ENCODE measurements around the gene TP53AIP1. TPM values are rescaled to one million over a fixed set of nuclear protein-coding genes. Genes with fewer than 3 reads are reported as not detected.

Gene TP53AIP1
- total RNA-seq, 1 donor from 2014 or later = not detected

DNA sequence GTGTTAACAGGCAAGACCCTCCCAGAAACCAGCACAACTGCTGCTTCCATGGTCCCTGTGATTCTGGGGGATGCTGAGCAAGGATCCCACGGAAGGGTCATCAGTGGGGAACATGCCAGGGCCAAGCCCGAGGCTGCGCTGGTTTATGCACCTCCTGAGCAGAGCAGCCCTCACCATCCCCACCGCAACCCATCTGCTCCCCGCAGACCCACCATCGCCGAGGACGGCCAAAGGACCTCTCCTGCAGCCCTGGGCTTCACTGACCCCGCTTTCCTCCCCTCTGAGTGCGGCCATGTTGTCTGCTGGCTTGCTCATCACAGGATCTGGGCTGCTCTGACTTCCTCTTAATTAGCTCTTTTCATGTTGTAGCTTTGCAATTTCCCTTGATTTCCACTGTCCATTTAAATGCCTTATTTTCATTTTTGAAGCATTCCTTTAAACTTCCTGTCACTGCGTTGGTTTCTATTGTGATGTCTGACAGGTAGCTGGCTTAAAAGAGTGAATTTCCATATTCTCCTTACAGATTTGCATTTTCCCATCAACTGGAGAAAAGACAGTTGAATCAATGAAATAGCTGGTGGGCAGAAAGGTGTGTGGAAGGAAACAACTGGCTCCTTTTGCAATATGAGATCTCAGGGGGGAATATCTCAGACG, 14.9 kb downstream of the TP53AIP1 start:
- Histone ChIP-seq H3K36me3 (ENCODE audit: control insufficient read depth, insufficient read depth, low read length) (no peaks in the 10 kb centered on the region), H3K4me3 (ENCODE audit: low read depth, low read length) (no peak overlapping the region), H3K27me3 (ENCODE audit: control insufficient read depth, insufficient read depth, low read length) (peaks cover 14% of the 10 kb centered on the region)
- no peak for DNase-seq (ENCODE audit: low read depth)
- TF ChIP-seq, protein P1, sequence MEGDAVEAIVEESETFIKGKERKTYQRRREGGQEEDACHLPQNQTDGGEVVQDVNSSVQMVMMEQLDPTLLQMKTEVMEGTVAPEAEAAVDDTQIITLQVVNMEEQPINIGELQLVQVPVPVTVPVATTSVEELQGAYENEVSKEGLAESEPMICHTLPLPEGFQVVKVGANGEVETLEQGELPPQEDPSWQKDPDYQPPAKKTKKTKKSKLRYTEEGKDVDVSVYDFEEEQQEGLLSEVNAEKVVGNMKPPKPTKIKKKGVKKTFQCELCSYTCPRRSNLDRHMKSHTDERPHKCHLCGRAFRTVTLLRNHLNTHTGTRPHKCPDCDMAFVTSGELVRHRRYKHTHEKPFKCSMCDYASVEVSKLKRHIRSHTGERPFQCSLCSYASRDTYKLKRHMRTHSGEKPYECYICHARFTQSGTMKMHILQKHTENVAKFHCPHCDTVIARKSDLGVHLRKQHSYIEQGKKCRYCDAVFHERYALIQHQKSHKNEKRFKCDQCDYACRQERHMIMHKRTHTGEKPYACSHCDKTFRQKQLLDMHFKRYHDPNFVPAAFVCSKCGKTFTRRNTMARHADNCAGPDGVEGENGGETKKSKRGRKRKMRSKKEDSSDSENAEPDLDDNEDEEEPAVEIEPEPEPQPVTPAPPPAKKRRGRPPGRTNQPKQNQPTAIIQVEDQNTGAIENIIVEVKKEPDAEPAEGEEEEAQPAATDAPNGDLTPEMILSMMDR (IDR thresholded peaks at IDR 0.05; ENCODE audit: insufficient read depth, low read length, poor library complexity, severe bottlenecking) = no peak

GRCh38 chr11:128927108-128927461, 15.6 kb downstream of the TP53AIP1 start:
- H3K27me3 ChIP-seq (ENCODE audit: control insufficient read depth, insufficient read depth, low read length) = peaks cover 11% of the 10 kb centered on the region

DNA sequence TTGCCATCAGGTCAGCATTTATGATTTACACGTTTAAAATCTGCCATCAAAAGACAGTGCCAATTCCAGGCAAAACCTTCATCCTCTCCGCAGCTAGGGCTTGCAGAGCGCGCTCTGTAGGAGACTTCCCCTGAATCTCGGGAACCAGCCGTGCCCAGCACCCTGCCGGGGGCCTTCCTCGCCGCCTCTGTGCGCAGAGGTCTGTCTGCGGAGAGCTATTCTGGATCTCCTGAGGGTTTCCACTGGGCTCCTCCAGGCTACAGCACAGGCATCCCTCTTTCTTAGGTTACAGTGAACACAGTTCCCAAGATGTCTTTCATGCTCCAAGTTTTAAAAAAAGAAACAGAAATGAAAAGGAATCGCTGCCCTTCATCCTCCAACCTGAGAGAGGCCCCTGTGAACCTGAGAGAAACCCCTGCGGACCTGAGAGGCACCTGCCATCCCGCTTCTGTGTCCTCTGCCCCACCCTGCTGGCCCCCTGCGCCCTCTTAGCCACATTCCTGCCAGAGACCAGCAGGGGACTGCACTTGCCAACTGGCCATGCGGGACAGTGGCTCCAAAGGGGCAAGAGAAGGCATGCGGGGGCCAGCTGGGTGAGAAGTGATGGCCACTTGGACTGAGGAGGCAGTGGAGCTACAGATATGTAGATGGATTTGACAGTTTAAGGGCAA, 16.1 kb downstream of the TP53AIP1 start:
- TF ChIP-seq, protein P1 (IDR thresholded peaks at IDR 0.05; ENCODE audit: insufficient read depth, low read length, poor library complexity, severe bottlenecking) = no peak
- DNase-seq (ENCODE audit: low read depth) = no peak
- Histone ChIP-seq H3K27me3 (ENCODE audit: control insufficient read depth, insufficient read depth, low read length) (peaks cover 11% of the 10 kb centered on the region), H3K36me3 (ENCODE audit: control insufficient read depth, insufficient read depth, low read length) (no peaks in the 10 kb centered on the region), H3K4me3 (ENCODE audit: low read depth, low read length) (no peak overlapping the region)

More at GRCh38 chr11:128927108-128927461, 15.6 kb downstream of the TP53AIP1 start:
- DNase-seq (ENCODE audit: low read depth) = no peak
- TF ChIP-seq, protein P1 (IDR thresholded peaks at IDR 0.05; ENCODE audit: insufficient read depth, low read length, poor library complexity, severe bottlenecking) = no peak
- no peaks in the 10 kb centered on the region for H3K36me3 ChIP-seq (ENCODE audit: control insufficient read depth, insufficient read depth, low read length)
- H3K4me3 ChIP-seq (ENCODE audit: low read depth, low read length) = no peak overlapping the region

DNA sequence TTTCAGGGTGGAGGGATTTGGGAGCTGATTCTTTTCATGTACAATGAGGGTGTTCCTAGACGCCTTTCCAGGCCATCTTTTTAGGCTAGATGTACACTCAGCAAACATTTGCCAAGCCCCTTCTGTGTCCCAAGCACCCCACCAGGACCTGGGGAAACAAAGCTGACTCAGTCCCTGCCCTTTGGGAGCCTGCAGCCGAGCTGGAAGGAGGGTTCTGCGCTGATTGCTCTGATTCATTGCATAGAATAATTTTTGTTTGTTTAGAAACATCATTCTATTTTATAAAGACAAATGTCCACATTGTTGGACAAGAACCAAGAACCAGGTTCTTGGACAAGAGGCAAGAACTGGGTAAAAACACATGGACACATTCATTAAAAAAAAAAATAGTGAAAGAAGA, 16.7 kb downstream of the TP53AIP1 start:
- no peak for DNase-seq (ENCODE audit: low read depth)
- Histone ChIP-seq H3K27me3 (ENCODE audit: control insufficient read depth, insufficient read depth, low read length) (peaks cover 11% of the 10 kb centered on the region), H3K4me3 (ENCODE audit: low read depth, low read length) (no peak overlapping the region), H3K36me3 (ENCODE audit: control insufficient read depth, insufficient read depth, low read length) (no peaks in the 10 kb centered on the region)
- TF ChIP-seq, protein P1 (IDR thresholded peaks at IDR 0.05; ENCODE audit: insufficient read depth, low read length, poor library complexity, severe bottlenecking) = no peak

GRCh38 chr11:128925250-128925600, 17.4 kb downstream of the TP53AIP1 start:
- TF ChIP-seq, protein P1 (IDR thresholded peaks at IDR 0.05; ENCODE audit: insufficient read depth, low read length, poor library complexity, severe bottlenecking) = no peak
- no peak overlapping the region for H3K4me3 ChIP-seq (ENCODE audit: low read depth, low read length)
- DNase-seq (ENCODE audit: low read depth) = no peak
- H3K36me3 ChIP-seq (ENCODE audit: control insufficient read depth, insufficient read depth, low read length) = no peaks in the 10 kb centered on the region
- peaks cover 11% of the 10 kb centered on the region for H3K27me3 ChIP-seq (ENCODE audit: control insufficient read depth, insufficient read depth, low read length)

Data from kidney epithelial cell (primary cell).